ENCODE data around the gene KRTAP17-1.

Gene KRTAP17-1

DNA sequence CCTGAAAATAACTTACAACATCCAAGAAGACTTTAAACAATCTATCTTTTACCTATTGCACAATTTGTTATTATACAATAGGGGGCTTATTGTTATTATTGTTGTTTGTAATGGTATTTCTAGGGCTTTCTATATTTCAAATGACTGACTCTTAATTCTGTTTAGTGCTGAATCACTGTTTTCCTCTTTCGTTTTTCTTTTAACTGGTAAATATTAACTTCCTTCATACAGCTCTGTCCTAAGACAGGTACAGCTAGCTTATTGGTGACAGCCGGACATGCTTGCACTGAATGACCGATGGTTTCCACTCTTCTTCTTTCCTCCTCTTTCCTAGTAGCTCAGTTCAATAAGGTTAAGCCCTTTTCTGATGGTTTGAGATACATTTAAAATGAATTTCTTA lies 28.5 kb downstream of the KRTAP17-1 start:
- Histone ChIP-seq H3K4me1 (ENCODE audit: control insufficient read depth, insufficient read depth, low read depth, low read length) (peaks cover 1% of the 10 kb centered on the region), H3K23ac (ENCODE audit: low read length in 2 of 2) (no peak overlapping the region), H3K27ac (ENCODE audit: low read length, poor library complexity, severe bottlenecking) (peak overlapping the region; percentile 52), H2BK15ac (ENCODE audit: low read depth, poor library complexity, severe bottlenecking) (no peak overlapping the region), H3K79me1 (replicated peaks; ENCODE audit: low read length, poor library complexity, severe bottlenecking) (no peaks in the 10 kb centered on the region), H3K14ac (ENCODE audit: low read length in 2 of 2) (no peak overlapping the region), H3K18ac (ENCODE audit: low read depth in 1 of 2, low read length in 2 of 2) (no peak overlapping the region), H3K9ac (ENCODE audit: low read length) (no peak overlapping the region), H3K4me2 (ENCODE audit: low read length, poor library complexity, severe bottlenecking) (no peak overlapping the region), H3K27me3 (ENCODE audit: control insufficient read depth in 1 of 2, insufficient read depth in 1 of 2, low read length in 2 of 2) (no peaks in the 10 kb centered on the region), H3K9me3 (ENCODE audit: control insufficient read depth, low read length) (no peaks in the 10 kb centered on the region), H2BK5ac (ENCODE audit: low read depth, low read length, poor library complexity, severe bottlenecking) (no peak overlapping the region), H2AFZ (ENCODE audit: low read depth, low read length) (no peak overlapping the region), H3K36me3 (ENCODE audit: control insufficient read depth in 1 of 2, insufficient read depth in 2 of 2, low read depth in 1 of 2, low read length in 2 of 2) (no peaks in the 10 kb centered on the region), H3K4ac (ENCODE audit: low read depth in 1 of 2, low read length in 2 of 2) (no peak overlapping the region), H2BK12ac (ENCODE audit: low read length in 2 of 2) (no peak overlapping the region), H3K4me3 (ENCODE audit: insufficient read depth in 1 of 2, low read depth in 1 of 2, low read length in 2 of 2) (no peak overlapping the region), H4K91ac (ENCODE audit: low read length) (no peak overlapping the region), H2AK5ac (ENCODE audit: low read length, severe bottlenecking) (no peak overlapping the region), H4K8ac (ENCODE audit: low read length) (no peak overlapping the region), H2BK120ac (ENCODE audit: low read depth, low read length) (no peak overlapping the region)
- no peak for DNase-seq
- 91% methylated on average over 2 of the region's 3 CpGs for WGBS

DNA sequence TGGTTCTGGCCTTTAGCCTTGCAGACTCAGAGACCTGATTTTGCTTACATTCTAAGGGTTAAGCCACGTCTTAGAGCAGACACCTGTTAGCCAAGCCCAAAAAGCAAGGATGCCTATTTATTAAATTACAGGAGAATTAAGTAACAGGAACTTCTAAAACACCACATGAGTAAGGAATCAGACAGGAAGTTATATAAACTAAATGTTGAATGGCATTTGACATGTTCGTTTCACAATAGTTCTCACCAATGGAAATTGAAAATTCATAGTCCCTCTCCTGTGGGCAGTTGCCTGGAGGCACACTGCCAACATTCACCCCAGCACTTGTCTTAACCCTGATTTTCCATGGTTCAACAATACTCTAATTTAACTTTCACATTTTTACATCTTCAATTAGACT lies 31.0 kb downstream of the KRTAP17-1 start:
- 24% methylated on average over 1 of the region's 2 CpGs for WGBS
- Histone ChIP-seq H3K23ac (ENCODE audit: low read length in 2 of 2) (no peak overlapping the region), H3K4me1 (ENCODE audit: control insufficient read depth, insufficient read depth, low read depth, low read length) (peaks cover 1% of the 10 kb centered on the region), H3K27ac (ENCODE audit: low read length, poor library complexity, severe bottlenecking) (peak overlapping the region; percentile 63), H3K4me3 (ENCODE audit: insufficient read depth in 1 of 2, low read depth in 1 of 2, low read length in 2 of 2) (no peak overlapping the region), H2BK5ac (ENCODE audit: low read depth, low read length, poor library complexity, severe bottlenecking) (no peak overlapping the region), H3K36me3 (ENCODE audit: control insufficient read depth in 1 of 2, insufficient read depth in 2 of 2, low read depth in 1 of 2, low read length in 2 of 2) (no peaks in the 10 kb centered on the region), H4K8ac (ENCODE audit: low read length) (no peak overlapping the region), H3K4ac (ENCODE audit: low read depth in 1 of 2, low read length in 2 of 2) (no peak overlapping the region), H2BK120ac (ENCODE audit: low read depth, low read length) (no peak overlapping the region), H2AFZ (ENCODE audit: low read depth, low read length) (no peak overlapping the region), H2AK5ac (ENCODE audit: low read length, severe bottlenecking) (no peak overlapping the region), H3K18ac (ENCODE audit: low read depth in 1 of 2, low read length in 2 of 2) (no peak overlapping the region), H3K27me3 (ENCODE audit: control insufficient read depth in 1 of 2, insufficient read depth in 1 of 2, low read length in 2 of 2) (no peaks in the 10 kb centered on the region), H3K14ac (ENCODE audit: low read length in 2 of 2) (no peak overlapping the region), H3K9ac (ENCODE audit: low read length) (no peak overlapping the region), H3K9me3 (ENCODE audit: control insufficient read depth, low read length) (no peaks in the 10 kb centered on the region), H3K79me1 (replicated peaks; ENCODE audit: low read length, poor library complexity, severe bottlenecking) (no peaks in the 10 kb centered on the region), H2BK12ac (ENCODE audit: low read length in 2 of 2) (no peak overlapping the region), H3K4me2 (ENCODE audit: low read length, poor library complexity, severe bottlenecking) (no peak overlapping the region), H4K91ac (ENCODE audit: low read length) (no peak overlapping the region), H2BK15ac (ENCODE audit: low read depth, poor library complexity, severe bottlenecking) (no peak overlapping the region)
- no peak for DNase-seq

DNA sequence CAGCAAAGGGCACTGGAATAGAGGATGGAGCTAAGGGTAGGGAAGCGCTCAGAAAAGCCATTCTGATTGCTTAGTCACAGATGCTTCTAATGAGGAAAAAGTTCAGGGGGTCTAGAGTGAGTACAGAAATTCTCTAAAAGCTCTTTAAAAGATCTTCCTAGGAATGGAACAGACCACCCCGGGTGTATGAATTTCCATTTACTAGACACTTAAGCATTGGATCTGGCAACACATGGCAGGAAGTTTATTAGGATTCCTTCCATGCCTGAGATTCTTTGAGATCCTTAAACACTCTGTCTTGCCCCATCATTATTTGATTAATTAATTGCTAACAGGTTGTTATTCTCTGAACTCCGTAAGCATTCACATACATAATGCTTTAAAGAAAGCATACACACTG lies 31.5 kb downstream of the KRTAP17-1 start:
- Histone ChIP-seq H3K27ac (ENCODE audit: low read length, poor library complexity, severe bottlenecking) (peak overlapping the region; percentile 83), H3K14ac (ENCODE audit: low read length in 2 of 2) (no peak overlapping the region), H3K9ac (ENCODE audit: low read length) (no peak overlapping the region), H3K23ac (ENCODE audit: low read length in 2 of 2) (no peak overlapping the region), H2BK120ac (ENCODE audit: low read depth, low read length) (no peak overlapping the region), H2AK5ac (ENCODE audit: low read length, severe bottlenecking) (no peak overlapping the region), H3K27me3 (ENCODE audit: control insufficient read depth in 1 of 2, insufficient read depth in 1 of 2, low read length in 2 of 2) (no peaks in the 10 kb centered on the region), H2AFZ (ENCODE audit: low read depth, low read length) (no peak overlapping the region), H3K4me1 (ENCODE audit: control insufficient read depth, insufficient read depth, low read depth, low read length) (peaks cover 1% of the 10 kb centered on the region), H3K18ac (ENCODE audit: low read depth in 1 of 2, low read length in 2 of 2) (no peak overlapping the region), H3K9me3 (ENCODE audit: control insufficient read depth, low read length) (no peaks in the 10 kb centered on the region), H3K4me2 (ENCODE audit: low read length, poor library complexity, severe bottlenecking) (no peak overlapping the region), H3K4ac (ENCODE audit: low read depth in 1 of 2, low read length in 2 of 2) (no peak overlapping the region), H3K4me3 (ENCODE audit: insufficient read depth in 1 of 2, low read depth in 1 of 2, low read length in 2 of 2) (no peak overlapping the region), H2BK5ac (ENCODE audit: low read depth, low read length, poor library complexity, severe bottlenecking) (peak overlapping the region; percentile 12), H3K79me1 (replicated peaks; ENCODE audit: low read length, poor library complexity, severe bottlenecking) (no peaks in the 10 kb centered on the region), H3K36me3 (ENCODE audit: control insufficient read depth in 1 of 2, insufficient read depth in 2 of 2, low read depth in 1 of 2, low read length in 2 of 2) (no peaks in the 10 kb centered on the region), H4K91ac (ENCODE audit: low read length) (no peak overlapping the region), H4K8ac (ENCODE audit: low read length) (no peak overlapping the region), H2BK15ac (ENCODE audit: low read depth, poor library complexity, severe bottlenecking) (no peak overlapping the region), H2BK12ac (ENCODE audit: low read length in 2 of 2) (no peak overlapping the region)
- no peak for DNase-seq
- 24% methylated on average over 2 of the region's 3 CpGs for WGBS

DNA sequence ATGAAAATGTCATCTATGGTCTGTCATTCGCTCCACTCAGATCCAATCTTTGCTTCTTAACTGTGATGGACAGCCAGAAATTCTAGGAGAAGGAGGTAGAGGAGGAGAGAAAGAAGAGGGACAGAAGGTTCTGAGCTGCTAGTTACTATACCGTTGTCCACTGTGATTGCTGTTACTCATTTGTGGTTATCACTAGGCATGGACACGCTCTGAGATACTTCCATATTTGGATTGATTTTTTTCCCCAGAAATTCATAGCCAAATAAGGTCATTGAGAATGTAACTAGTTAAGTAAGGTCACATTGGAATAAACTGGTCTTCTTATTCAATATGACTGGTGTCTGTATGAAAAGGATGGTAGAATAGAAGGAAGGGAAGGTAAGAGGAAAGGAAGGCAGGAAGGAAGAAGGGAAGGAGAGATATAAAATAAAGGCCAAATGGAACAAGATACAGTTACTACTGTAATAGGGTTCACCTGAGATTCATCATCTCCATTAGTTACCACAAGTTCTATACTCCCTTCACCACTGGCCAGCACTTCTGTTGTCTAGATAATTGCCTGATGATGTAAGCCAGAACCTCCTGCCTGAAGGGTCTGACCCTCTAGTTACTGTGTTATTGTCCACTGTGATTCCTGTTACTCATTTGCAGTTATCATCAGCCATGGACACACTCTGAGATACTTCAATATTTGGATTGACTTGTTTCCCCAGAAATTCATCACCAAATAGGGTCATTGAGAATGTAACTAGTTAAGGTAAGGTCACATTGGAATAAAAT lies 37.1 kb downstream of the KRTAP17-1 start:
- Histone ChIP-seq H3K18ac (ENCODE audit: low read depth in 1 of 2, low read length in 2 of 2) (no peak overlapping the region), H3K23ac (ENCODE audit: low read length in 2 of 2) (no peak overlapping the region), H2BK120ac (ENCODE audit: low read depth, low read length) (no peak overlapping the region), H3K4me1 (ENCODE audit: control insufficient read depth, insufficient read depth, low read depth, low read length) (peaks cover 3% of the 10 kb centered on the region), H3K27ac (ENCODE audit: low read length, poor library complexity, severe bottlenecking) (peak overlapping the region; percentile 83), H3K9me3 (ENCODE audit: control insufficient read depth, low read length) (no peaks in the 10 kb centered on the region), H3K4me3 (ENCODE audit: insufficient read depth in 1 of 2, low read depth in 1 of 2, low read length in 2 of 2) (no peak overlapping the region), H2BK15ac (ENCODE audit: low read depth, poor library complexity, severe bottlenecking) (no peak overlapping the region), H2AFZ (ENCODE audit: low read depth, low read length) (no peak overlapping the region), H2BK5ac (ENCODE audit: low read depth, low read length, poor library complexity, severe bottlenecking) (no peak overlapping the region), H2BK12ac (ENCODE audit: low read length in 2 of 2) (no peak overlapping the region), H4K91ac (ENCODE audit: low read length) (no peak overlapping the region), H2AK5ac (ENCODE audit: low read length, severe bottlenecking) (peak overlapping the region; percentile 99), H4K8ac (ENCODE audit: low read length) (no peak overlapping the region), H3K27me3 (ENCODE audit: control insufficient read depth in 1 of 2, insufficient read depth in 1 of 2, low read length in 2 of 2) (peaks cover 0 to 9% of the 10 kb centered on the region in 2 experiments), H3K9ac (ENCODE audit: low read length) (no peak overlapping the region), H3K4me2 (ENCODE audit: low read length, poor library complexity, severe bottlenecking) (no peak overlapping the region), H3K36me3 (ENCODE audit: control insufficient read depth in 1 of 2, insufficient read depth in 2 of 2, low read depth in 1 of 2, low read length in 2 of 2) (no peaks in the 10 kb centered on the region), H3K4ac (ENCODE audit: low read depth in 1 of 2, low read length in 2 of 2) (no peak overlapping the region), H3K14ac (ENCODE audit: low read length in 2 of 2) (no peak overlapping the region), H3K79me1 (replicated peaks; ENCODE audit: low read length, poor library complexity, severe bottlenecking) (no peaks in the 10 kb centered on the region)
- WGBS: 88% methylated on average over 3 of the region's 3 CpGs
- no peak for DNase-seq

Data from mesenchymal stem cell (in vitro differentiated cells and primary cell).